8988T (cell line): ENCODE results near the gene GABRR1.
"Not testable (repeated sequence)": the region's sequence is repeated elsewhere in the genome, so short reads cannot be mapped to it uniquely, and the experiment has no call there.

ENCODE experiments used
- DNase-seq: peaks from one replicate; pipeline ENCODE4 v3.0.0; 2011

GABRR1 gene

GRCh38 chr6:89217299-89217910 lies at the start of gene GABRR1:
Gene GABRR1, minus strand, starts transcription at chr6:89217358. Its CDS starts 36 bp downstream, at chr6:89217322.
- no peak for DNase-seq

- DNase-seq, result no peak
Observed at GRCh38 chr6:89264296-89264695, 47.1 kb upstream of the GABRR1 start.

- no peak for DNase-seq
Observed at GRCh38 chr6:89260832-89261231, 43.7 kb upstream of the GABRR1 start.

- no peak for DNase-seq
Observed at GRCh38 chr6:89260310-89260709, 43.2 kb upstream of the GABRR1 start.

GRCh38 chr6:89258912-89259311 lies 41.8 kb upstream of the GABRR1 start:
- no peak for DNase-seq

- no peak for DNase-seq
Observed at GRCh38 chr6:89257781-89258180, 40.6 kb upstream of the GABRR1 start.

- no peak for DNase-seq
Observed at GRCh38 chr6:89257346-89257745, 40.2 kb upstream of the GABRR1 start.

- no peak for DNase-seq
Observed at GRCh38 chr6:89255417-89255816, 38.3 kb upstream of the GABRR1 start.

GRCh38 chr6:89254569-89254968 lies 37.4 kb upstream of the GABRR1 start:
- no peak for DNase-seq

- DNase-seq, result no peak
Observed at GRCh38 chr6:89252907-89253306, 35.7 kb upstream of the GABRR1 start.

- no peak for DNase-seq
Observed at GRCh38 chr6:89251976-89252375, 34.8 kb upstream of the GABRR1 start.

- DNase-seq, result no peak
Observed at GRCh38 chr6:89251170-89251569, 34.0 kb upstream of the GABRR1 start.

- DNase-seq, result no peak
Observed at GRCh38 chr6:89250239-89250638, 33.1 kb upstream of the GABRR1 start.

GRCh38 chr6:89244241-89244985 lies 27.3 kb upstream of the GABRR1 start:
- no peak for DNase-seq

GRCh38 chr6:89243331-89243629 lies 26.1 kb upstream of the GABRR1 start:
- no peak for DNase-seq

- DNase-seq, result no peak
Observed at GRCh38 chr6:89242574-89243330, 25.6 kb upstream of the GABRR1 start.

GRCh38 chr6:89239338-89239737 lies 22.2 kb upstream of the GABRR1 start:
- DNase-seq, result peak; percentile 58

- no peak for DNase-seq
Observed at GRCh38 chr6:89237158-89237557, 20.0 kb upstream of the GABRR1 start.

- DNase-seq, result not testable (repeated sequence)
Observed at GRCh38 chr6:89233605-89234004, 16.4 kb upstream of the GABRR1 start.

- no peak for DNase-seq
Observed at GRCh38 chr6:89222712-89223039, 5.5 kb upstream of the GABRR1 start.

GRCh38 chr6:89221971-89222711 lies 5.0 kb upstream of the GABRR1 start:
- DNase-seq, result no peak

- DNase-seq, result no peak
Observed at GRCh38 chr6:89221129-89221528, 4.0 kb upstream of the GABRR1 start.

- DNase-seq, result no peak
Observed at GRCh38 chr6:89216411-89216810, 747 bp downstream of the GABRR1 start.

- no peak for DNase-seq
Observed at GRCh38 chr6:89215391-89215790, 1.8 kb downstream of the GABRR1 start.
